MCF 10A (cell line): ENCODE data around the gene GJA8. TPM values are rescaled to one million over a fixed set of nuclear protein-coding genes. Genes with fewer than 3 reads are reported as not detected.
"Not testable (repeated sequence)": the region's sequence is repeated elsewhere in the genome, so short reads cannot be mapped to it uniquely, and the experiment has no call there.

Source experiments
- Bru-seq: library from RNA; stranded (reverse); fragments of 400-500 nt; gene quantifications from one replicate; lab custom pipeline; 2021; lab: Mats Ljungman, UMichigan
- BruChase-seq, 2 experiments: library from RNA; stranded (reverse); fragments of 400-500 nt; gene quantifications; one replicate each; lab custom pipeline; 2021; lab: Mats Ljungman, UMichigan
- BruUV-seq: library from RNA; stranded (reverse); fragments of 400-500 nt; replicated peaks from 2 replicates; lab custom pipeline; 2021; lab: Mats Ljungman, UMichigan
- CTCF ChIA-PET: fragments of 300-600 bp; sonication (Branson Sonifier 250); formaldehyde crosslinking; extraction: SDS; loops from one replicate; lab custom pipeline; 2021; ENCODE audit warnings: antibody characterized with exemption, inconsistent platforms; lab: Yijun Ruan, JAX
- POLR2A ChIA-PET: fragments of 300-600, 350-650 bp; sonication (Branson Sonifier 250); formaldehyde crosslinking; extraction: SDS; loops from one replicate; lab custom pipeline; 2020; ENCODE audit warnings: antibody characterized with exemption, inconsistent platforms; lab: Yijun Ruan, JAX
- DNase-seq: peaks from one replicate; pipeline ENCODE4 v3.0.0-alpha.2; 2018; ENCODE audit not compliant: unreplicated experiment
- H3K27ac Mint-ChIP-seq: one replicate; pipeline ENCODE4 v1.8.0; 2022; ENCODE audit warnings: mild to moderate bottlenecking, low read depth, mixed read lengths; ENCODE audit not compliant: unreplicated experiment
- H3K27me3 Mint-ChIP-seq: one replicate; pipeline ENCODE4 v1.8.0; 2022; ENCODE audit warnings: mixed read lengths; ENCODE audit not compliant: insufficient read depth, unreplicated experiment
- H3K36me3 Mint-ChIP-seq: one replicate; pipeline ENCODE4 v1.8.0; 2022; ENCODE audit warnings: mild to moderate bottlenecking, moderate library complexity, mixed read lengths; ENCODE audit not compliant: insufficient read depth, unreplicated experiment
- H3K4me1 Mint-ChIP-seq: one replicate; pipeline ENCODE4 v1.8.0; 2022; ENCODE audit warnings: mixed read lengths; ENCODE audit not compliant: insufficient read depth, unreplicated experiment
- H3K4me3 Mint-ChIP-seq: one replicate; pipeline ENCODE4 v1.8.0; 2022; ENCODE audit warnings: mild to moderate bottlenecking, moderate library complexity, mixed read lengths; ENCODE audit not compliant: unreplicated experiment
- H3K9me3 Mint-ChIP-seq: one replicate; pipeline ENCODE4 v1.8.0; 2022; ENCODE audit warnings: mixed read lengths; ENCODE audit not compliant: unreplicated experiment
- CTCF ChIP-seq: fragments of 200-600 bp; IDR thresholded peaks from one replicate; pipeline ENCODE4 v1.8.0; 2022; ENCODE audit warnings: antibody characterized with exemption, mild to moderate bottlenecking; ENCODE audit not compliant: unreplicated experiment
- intact Hi-C: fragments of 100-400 bp; cut with micrococcal nuclease; formaldehyde crosslinking; loops from 2 replicates; pipeline ENCODE4 v1.14.1; 2022
- long read RNA-seq: library from polyadenylated mRNA; stranded (forward); transcript quantifications from one replicate; pipeline ENCODE4 v2.0.0, GENCODE V29; 2022
- total RNA-seq: library from RNA; stranded (reverse); gene quantifications from 2 replicates; pipeline ENCODE4 v1.2.3, GENCODE V29; 2022

The GJA8 gene
- total RNA-seq (not detected in 2 replicates), Bru-seq, nascent RNA (not detected), BruChase-seq, experiment 1, labeled RNA remaining after a 6-hour chase (not detected), BruChase-seq, experiment 2, labeled RNA remaining after a 2-hour chase (not detected)
- long read RNA-seq, result 0 reads

DNA sequence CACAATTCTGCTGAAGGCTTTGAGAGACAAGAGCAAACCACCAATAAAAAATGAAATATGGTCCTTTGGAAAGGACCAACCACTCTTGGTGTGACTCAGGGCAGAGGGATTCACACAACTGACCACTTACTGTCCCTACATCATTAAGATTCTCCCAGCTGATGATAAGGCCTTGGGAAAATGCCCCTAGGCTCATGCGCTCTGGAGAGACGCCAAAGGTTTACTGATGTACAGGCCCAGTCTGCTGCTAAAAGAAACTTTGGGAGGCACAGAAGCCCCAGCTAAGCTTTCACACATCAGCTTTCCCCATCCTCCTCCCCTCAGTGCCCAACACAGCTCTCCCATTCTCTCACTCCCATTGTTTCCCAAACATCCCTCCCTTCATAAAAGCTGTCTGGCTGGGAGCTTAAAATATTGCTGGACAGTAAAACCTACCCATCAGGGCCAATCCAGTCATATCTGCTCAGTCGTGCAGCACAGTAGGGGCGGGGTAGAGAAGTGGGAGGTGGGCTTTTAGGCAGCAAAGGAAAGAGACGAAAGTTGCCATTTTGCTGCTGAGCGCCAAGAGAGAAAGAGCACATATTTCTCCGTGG lies at the start of gene GJA8:
TSS of gene GJA8 (plus strand) at position 543 of the 593 bp plus-strand sequence. CDS start 5,161 bp downstream, outside the sequence.
- POLR2A ChIA-PET, result interaction anchor here (1.2 kb wide), 1 partner anchor 232 kb away, joined by 3 read pairs; the partner anchor contains the start of gene ACP6
- Mint-ChIP-seq H3K27me3 (peaks cover 15% of the 10 kb centered on the region), H3K9me3 (no peaks in the 10 kb centered on the region), H3K36me3 (no peaks in the 10 kb centered on the region), H3K27ac (no peak within 1 kb of the TSS), H3K4me1 (peaks cover 5% of the 10 kb centered on the region), H3K4me3 (no peak within 1 kb of the TSS)
- no peak for TF ChIP-seq CTCF
- DNase-seq, result no peak
- intact Hi-C loops, result no loop called here
- no TSS peak for BruUV-seq
- CTCF ChIA-PET, result interaction anchor here (0.7 to 7.3 kb wide), 5 partner anchors 11 to 201 kb away, joined by 3 to 63 read pairs (median 4); no protein-coding TSS in a partner anchor

DNA sequence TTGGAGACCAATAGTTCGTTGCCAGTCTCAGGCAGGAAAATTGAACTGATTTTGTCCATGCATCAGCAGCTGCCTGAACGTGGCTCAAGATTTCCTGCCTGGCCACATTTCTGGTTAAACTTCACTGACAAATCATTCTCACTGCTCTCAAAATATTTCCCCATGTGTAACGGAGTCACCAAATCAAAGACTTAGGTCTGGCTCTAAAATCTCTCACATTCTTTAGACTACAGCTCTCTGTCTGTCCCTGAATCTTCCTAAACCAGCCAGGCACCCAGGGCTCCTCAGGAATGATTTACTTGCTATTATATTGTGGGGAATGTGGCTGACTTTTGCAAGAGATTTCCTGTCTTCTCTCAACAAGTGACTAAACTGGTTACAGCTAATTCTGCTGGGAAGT lies 49.2 kb upstream of the GJA8 start:
- DNase-seq, result no peak
- Mint-ChIP-seq H3K4me1 (peaks cover 8% of the 10 kb centered on the region), H3K9me3 (no peaks in the 10 kb centered on the region), H3K36me3 (no peaks in the 10 kb centered on the region), H3K27me3 (peaks cover 21% of the 10 kb centered on the region), H3K4me3 (no peak overlapping the region), H3K27ac (no peak overlapping the region)
- intact Hi-C loops, result no loop called here
- POLR2A ChIA-PET, result interaction anchor here (0.7 kb wide), 1 partner anchor 182 kb away, joined by 3 read pairs; no protein-coding TSS in a partner anchor
- no TSS peak for BruUV-seq
- no peak for TF ChIP-seq CTCF
- CTCF ChIA-PET, result interaction anchor here (0.6 to 1.0 kb wide), 5 partner anchors 19 to 154 kb away, joined by 3 to 5 read pairs (median 3); no protein-coding TSS in a partner anchor

DNA sequence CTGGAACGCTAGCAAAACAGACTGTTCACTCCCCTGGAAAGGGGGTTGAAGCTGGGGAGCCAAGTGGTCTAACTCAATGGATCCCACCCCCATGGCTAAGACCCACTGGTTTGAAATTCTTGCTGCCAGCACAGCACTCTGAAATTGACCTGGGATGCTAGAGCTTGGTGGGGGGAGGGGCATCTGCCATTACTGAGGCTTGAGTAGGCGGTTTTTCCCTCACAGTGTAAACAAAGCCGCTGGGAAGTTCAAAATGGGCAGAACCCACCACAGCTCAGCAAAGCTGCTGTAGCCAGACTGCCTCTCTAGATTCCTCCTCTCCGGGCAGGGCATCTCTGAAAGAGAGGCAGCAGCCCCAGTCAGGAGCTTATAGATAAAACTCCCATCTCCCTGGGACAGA lies 47.6 kb upstream of the GJA8 start:
- H3K4me3 Mint-ChIP-seq, BruUV-seq, H3K9me3 Mint-ChIP-seq, DNase-seq, H3K36me3 Mint-ChIP-seq, CTCF ChIA-PET, intact Hi-C loops, H3K27ac Mint-ChIP-seq, H3K4me1 Mint-ChIP-seq: not testable (repeated sequence)
- H3K27me3 Mint-ChIP-seq, result peaks cover 22% of the 10 kb centered on the region
- POLR2A ChIA-PET, result interaction anchor here (0.6 kb wide), 1 partner anchor 236 kb away, joined by 3 read pairs; no protein-coding TSS in a partner anchor

GRCh38 chr1:147855996-147856395 lies 46.6 kb upstream of the GJA8 start:
- intact Hi-C loops, result not testable (repeated sequence)
- POLR2A ChIA-PET, result interaction anchor here (0.6 to 1.0 kb wide), 2 partner anchors 29 to 192 kb away, joined by 3 read pairs; no protein-coding TSS in a partner anchor

DNA sequence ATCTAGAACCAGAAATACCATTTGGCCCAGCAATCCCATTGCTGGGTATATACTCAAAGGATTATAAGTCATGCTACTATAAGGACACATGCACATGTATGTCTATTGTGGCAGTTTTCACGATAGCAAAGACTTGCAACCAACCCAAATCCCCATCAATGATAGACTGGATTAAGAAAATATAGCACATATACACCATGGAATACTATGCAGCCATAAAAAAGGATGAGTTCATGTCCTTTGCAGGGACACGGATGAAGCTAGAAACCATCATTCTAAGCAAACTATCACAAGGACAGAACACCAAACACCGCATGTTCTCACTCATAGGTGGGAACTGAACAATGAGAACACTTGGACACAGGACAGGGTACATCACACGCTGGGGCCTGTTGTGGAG lies 35.4 kb upstream of the GJA8 start:
- H3K36me3 Mint-ChIP-seq, H3K27ac Mint-ChIP-seq, H3K4me1 Mint-ChIP-seq, DNase-seq, intact Hi-C loops, CTCF ChIA-PET, H3K4me3 Mint-ChIP-seq, POLR2A ChIA-PET, BruUV-seq, H3K9me3 Mint-ChIP-seq: not testable (repeated sequence)
- peaks cover 15% of the 10 kb centered on the region for H3K27me3 Mint-ChIP-seq

More at GRCh38 chr1:147855996-147856395, 46.6 kb upstream of the GJA8 start:
- DNase-seq, H3K9me3 Mint-ChIP-seq, CTCF ChIA-PET, H3K4me3 Mint-ChIP-seq, H3K4me1 Mint-ChIP-seq, BruUV-seq, H3K27ac Mint-ChIP-seq, H3K36me3 Mint-ChIP-seq: not testable (repeated sequence)
- H3K27me3 Mint-ChIP-seq, result peaks cover 22% of the 10 kb centered on the region
